HCT116 (cell line): ENCODE measurements around the gene CRTC1. TPM values are rescaled to one million over a fixed set of nuclear protein-coding genes. Genes with fewer than 3 reads are reported as not detected.

Experiments used
- ATAC-seq: fragments of 200-7000 bp; cut with Tn5 transposase; 2 replicates; pipeline ENCODE4 v1.9.1; 2020; ENCODE audit warnings: mild to moderate bottlenecking, moderate library complexity
- BruUV-seq: library from RNA; stranded (reverse); fragments of 400-500 nt; replicated peaks from 2 replicates; lab custom pipeline; 2021; lab: Mats Ljungman, UMichigan
- CTCF ChIA-PET: fragments of 300-600 bp; sonication (Branson Sonifier 250); formaldehyde crosslinking; loops from one replicate; lab custom pipeline; 2021; ENCODE audit warnings: antibody characterized with exemption; lab: Charles Lee
- POLR2A ChIA-PET: fragments of 300-600, 350-600 bp; sonication (Branson Sonifier 250); formaldehyde crosslinking; loops from one replicate; lab custom pipeline; 2021; ENCODE audit warnings: antibody characterized with exemption; lab: Charles Lee
- RAD21 ChIA-PET, 2 experiments: fragments of 300-600 bp; sonication (Branson Sonifier 250); formaldehyde crosslinking; loops; one replicate each; lab custom pipeline; 2023; ENCODE audit warnings: low total read pairs in 2 of 2; ENCODE audit not compliant: uncharacterized antibody in 2 of 2, unreplicated experiment in 2 of 2, low non-redundant PET in 1 of 2; lab: Charles Lee
- DNase-seq: peaks from one replicate; pipeline ENCODE4 v3.0.0-alpha.2; 2010; ENCODE audit warnings: low read depth, low spot score
- H2AFZ ChIP-seq: fragments of 200-600 bp; shearing (Covaris generic), sonication (generic); 2 replicates; pipeline ENCODE4 v1.6.1; 2017; ENCODE audit warnings: low read depth, mixed run types, mixed read lengths, antibody characterized with exemption, low read length; ENCODE audit not compliant: poor library complexity, severe bottlenecking
- H3K27ac ChIP-seq: 2 replicates; pipeline ENCODE4 v1.5.1; 2012; ENCODE audit warnings: low read depth, low read length
- H3K27me3 ChIP-seq: fragments of 200-600 bp; sonication (generic); 2 replicates; pipeline ENCODE4 v1.6.1; 2016; ENCODE audit warnings: mixed run types, low read length, mixed read lengths; ENCODE audit not compliant: insufficient read depth
- H3K36me3 ChIP-seq, 2 experiments: fragments of 200-500 bp in 1 of 2; fragments of 200-600 bp in 1 of 2; sonication (Bioruptor generic) in 1 of 2; sonication (generic) in 1 of 2; 2 replicates each; pipeline versions ENCODE4 v1.5.1 to v1.6.1; 2014 to 2016; ENCODE audit warnings: low read length in 2 of 2, inconsistent platforms in 1 of 2, mixed read lengths in 1 of 2, mixed run types in 1 of 2; ENCODE audit not compliant: insufficient read depth in 2 of 2, control insufficient read depth in 1 of 2
- H3K4me1 ChIP-seq, 2 experiments: fragments of 200-600 bp in 1 of 2; sonication (generic) in 1 of 2; 2 replicates each; pipeline versions ENCODE4 v1.5.1 to v1.6.1; 2012 to 2017; ENCODE audit warnings: low read length in 2 of 2, inconsistent platforms in 1 of 2, mild to moderate bottlenecking in 1 of 2, mixed read lengths in 1 of 2, mixed run types in 1 of 2, moderate library complexity in 1 of 2; ENCODE audit not compliant: insufficient read depth in 2 of 2, control insufficient read depth in 1 of 2
- H3K4me2 ChIP-seq: fragments of 200-600 bp; sonication (generic); 2 replicates; pipeline ENCODE4 v1.6.1; 2017; ENCODE audit warnings: mixed run types, low read length, mixed read lengths
- H3K4me3 ChIP-seq, 2 experiments: fragments of 200-600 bp in 1 of 2; sonication (generic) in 1 of 2; replicated peaks in 1 of 2; 2 replicates each; pipeline ENCODE4 v1.5.1; 2011 to 2016; ENCODE audit warnings: low read length in 2 of 2, control low read depth in 1 of 2, low read depth in 1 of 2, mild to moderate bottlenecking in 1 of 2, mixed read lengths in 1 of 2, mixed run types in 1 of 2
- H3K79me2 ChIP-seq: fragments of 200-600 bp; sonication (generic); 2 replicates; pipeline ENCODE4 v1.6.1; 2017; ENCODE audit warnings: mild to moderate bottlenecking, mixed run types, low read length, moderate library complexity, mixed read lengths; ENCODE audit not compliant: insufficient read depth
- H3K9ac ChIP-seq: fragments of 200-600 bp; sonication (generic); 2 replicates; pipeline ENCODE4 v1.6.1; 2016; ENCODE audit warnings: low read length, mixed read lengths
- H3K9me2 ChIP-seq: fragments of 200-600 bp; sonication (generic), shearing (Covaris generic); 2 replicates; pipeline ENCODE4 v1.6.1; 2017; ENCODE audit warnings: mixed run types, mild to moderate bottlenecking, moderate library complexity; ENCODE audit not compliant: insufficient read depth
- H3K9me3 ChIP-seq, 2 experiments: fragments of 200-500 bp in 1 of 2; fragments of 200-600 bp in 1 of 2; sonication (Bioruptor generic) in 1 of 2; sonication (generic) in 1 of 2; 2 replicates each; pipeline ENCODE4 v1.6.1; 2014 to 2017; ENCODE audit warnings: low read length in 2 of 2, mixed read lengths in 2 of 2, inconsistent platforms in 1 of 2, low read depth in 1 of 2, mild to moderate bottlenecking in 1 of 2, mixed run types in 1 of 2, moderate library complexity in 1 of 2; ENCODE audit not compliant: control insufficient read depth in 1 of 2, insufficient read depth in 1 of 2
- H4K20me1 ChIP-seq: fragments of 200-600 bp; sonication (generic), shearing (Covaris generic); 2 replicates; pipeline ENCODE4 v1.6.1; 2017; ENCODE audit warnings: mixed run types, mild to moderate bottlenecking, moderate library complexity; ENCODE audit not compliant: insufficient read depth
- CBX3 ChIP-seq: IDR thresholded peaks from 2 replicates; pipeline ENCODE4 v1.6.1; 2012; ENCODE audit warnings: low read depth
- CEBPB ChIP-seq: IDR thresholded peaks from 2 replicates; pipeline ENCODE4 v1.6.1; 2012; ENCODE audit warnings: low read depth
- EGR1 ChIP-seq: IDR thresholded peaks from 2 replicates; pipeline ENCODE4 v1.6.1; 2012; ENCODE audit warnings: low read depth
- EZH2 ChIP-seq: fragments of 200-600 bp; sonication (generic); IDR thresholded peaks from 2 replicates; pipeline ENCODE4 v1.6.1; 2017; ENCODE audit warnings: antibody characterized with exemption, mixed run types
- EZH2phosphoT487 ChIP-seq: fragments of 200-600 bp; IDR thresholded peaks from 2 replicates; pipeline ENCODE4 v1.6.1; 2018; ENCODE audit warnings: antibody characterized with exemption, borderline replicate concordance
- FOSL1 ChIP-seq: IDR thresholded peaks from 2 replicates; pipeline ENCODE4 v1.6.1; 2012; ENCODE audit warnings: low read depth
- JUND ChIP-seq: IDR thresholded peaks from 2 replicates; pipeline ENCODE4 v1.6.1; 2012
- MAX ChIP-seq: IDR thresholded peaks from 2 replicates; pipeline ENCODE4 v1.6.1; 2012
- POLR2A ChIP-seq: IDR thresholded peaks from 2 replicates; pipeline ENCODE4 v1.7.0; 2011; ENCODE audit warnings: borderline replicate concordance; ENCODE audit not compliant: insufficient read depth, insufficient read length; ENCODE audit errors: extremely low read depth
- POLR2AphosphoS5 ChIP-seq: IDR thresholded peaks from 2 replicates; pipeline ENCODE4 v1.6.1; 2011; ENCODE audit warnings: mild to moderate bottlenecking, low read depth, low read length, moderate library complexity
- RAD21 ChIP-seq: IDR thresholded peaks from 2 replicates; pipeline ENCODE4 v1.6.1; 2012; ENCODE audit warnings: low read depth, mild to moderate bottlenecking
- REST ChIP-seq: IDR thresholded peaks from 2 replicates; pipeline ENCODE4 v1.6.1; 2012; ENCODE audit warnings: low read depth
- SIN3A ChIP-seq: IDR thresholded peaks from 2 replicates; pipeline ENCODE4 v1.6.1; 2012; ENCODE audit warnings: low read depth
- SP1 ChIP-seq: IDR thresholded peaks from 2 replicates; pipeline ENCODE4 v1.6.1; 2012; ENCODE audit warnings: low read depth
- SRF ChIP-seq: IDR thresholded peaks from 2 replicates; pipeline ENCODE4 v1.6.1; 2012; ENCODE audit warnings: low read depth
- TCF7L2 ChIP-seq: IDR thresholded peaks from 2 replicates; pipeline ENCODE4 v1.7.0; 2011; ENCODE audit warnings: borderline replicate concordance, inconsistent platforms; ENCODE audit not compliant: insufficient read depth, insufficient read length; ENCODE audit errors: extremely low read depth
- YY1 ChIP-seq: IDR thresholded peaks from 2 replicates; pipeline ENCODE4 v1.6.1; 2011; ENCODE audit warnings: low read length, low read depth, moderate library complexity, mild to moderate bottlenecking; ENCODE audit not compliant: insufficient replicate concordance; ENCODE audit errors: extremely low read depth
- intact Hi-C: fragments of 100-400 bp; cut with micrococcal nuclease; formaldehyde crosslinking; loops from 2 replicates; pipeline ENCODE4 v1.10.0; 2022
- total RNA-seq: library from RNA; stranded (reverse); gene quantifications from one replicate; pipeline ENCODE4 v1.2.1, GENCODE V29; 2021; ENCODE audit not compliant: unreplicated experiment
- TF ChIP-seq, protein P1 (sequence below), 3 experiments: fragments of 200-600 bp in 1 of 3; sonication (generic) in 1 of 3; IDR thresholded peaks in 2 of 3; conservative IDR thresholded peaks in 1 of 3; 2 replicates each; pipeline ENCODE4 v1.5.1; 2012 to 2017; ENCODE audit warnings: low read depth in 2 of 3, low read length in 2 of 3, antibody characterized with exemption in 1 of 3, borderline replicate concordance in 1 of 3, control low read depth in 1 of 3, mild to moderate bottlenecking in 1 of 3, mixed read lengths in 1 of 3, mixed run types in 1 of 3, moderate library complexity in 1 of 3; ENCODE audit not compliant: insufficient read depth in 1 of 3
- TF ChIP-seq, protein P2 (sequence below): IDR thresholded peaks from 2 replicates; pipeline ENCODE4 v1.6.1; 2011; ENCODE audit warnings: mild to moderate bottlenecking, low read length, moderate library complexity; ENCODE audit not compliant: insufficient replicate concordance; ENCODE audit errors: extremely low read depth
- TF ChIP-seq, protein P3 (sequence below): IDR thresholded peaks from 2 replicates; pipeline ENCODE4 v1.6.1; 2012

CRTC1 gene
- total RNA-seq, 1 experiment from 2014 or later: 14.9 TPM

DNA sequence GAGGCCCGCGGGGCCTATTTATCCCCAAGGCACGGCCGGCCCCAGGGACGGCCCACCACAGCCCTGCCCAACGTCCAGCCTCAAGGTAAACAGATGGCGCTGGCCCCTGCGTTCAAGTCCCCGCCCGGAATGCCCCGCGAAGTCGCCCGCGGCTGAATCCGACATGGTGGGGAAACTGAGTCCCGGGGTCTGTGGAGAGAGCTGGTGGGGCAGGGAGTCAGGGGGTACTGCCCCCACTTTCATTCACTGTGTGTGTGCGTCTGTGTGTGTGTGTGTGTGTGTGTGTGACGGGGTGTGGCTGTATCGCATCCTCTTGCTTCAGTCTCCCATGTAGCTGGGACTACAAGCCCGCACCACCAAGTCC, 107.8 kb downstream of the CRTC1 start:
- RAD21 ChIA-PET: no interaction called here
- no peak for DNase-seq
- no peaks in the 10 kb centered on the region for H3K79me2 ChIP-seq
- no peaks in the 10 kb centered on the region for H3K9me3 ChIP-seq
- H4K20me1 ChIP-seq: no peaks in the 10 kb centered on the region
- no peak overlapping the region for H3K4me2 ChIP-seq
- no peak overlapping the region for H3K9ac ChIP-seq
- ATAC-seq: no peak
- H2AFZ ChIP-seq: no peak overlapping the region
- intact Hi-C loops: no loop called here
- H3K27ac ChIP-seq: no peak overlapping the region
- POLR2A ChIA-PET: no interaction called here
- no peaks in the 10 kb centered on the region for H3K9me2 ChIP-seq
- no peak overlapping the region for H3K4me3 ChIP-seq
- no TSS peak for BruUV-seq
- TF ChIP-seq RAD21 (no peak), POLR2A (no peak), SP1 (no peak), TCF7L2 (no peak), CEBPB (no peak), MAX (no peak), EZH2phosphoT487 (no peak), REST (no peak), JUND (no peak), POLR2AphosphoS5 (no peak), EGR1 (no peak), YY1 (no peak), SRF (no peak), SIN3A (no peak), CBX3 (no peak), EZH2 (no peak), FOSL1 (no peak)
- TF ChIP-seq, protein P1, sequence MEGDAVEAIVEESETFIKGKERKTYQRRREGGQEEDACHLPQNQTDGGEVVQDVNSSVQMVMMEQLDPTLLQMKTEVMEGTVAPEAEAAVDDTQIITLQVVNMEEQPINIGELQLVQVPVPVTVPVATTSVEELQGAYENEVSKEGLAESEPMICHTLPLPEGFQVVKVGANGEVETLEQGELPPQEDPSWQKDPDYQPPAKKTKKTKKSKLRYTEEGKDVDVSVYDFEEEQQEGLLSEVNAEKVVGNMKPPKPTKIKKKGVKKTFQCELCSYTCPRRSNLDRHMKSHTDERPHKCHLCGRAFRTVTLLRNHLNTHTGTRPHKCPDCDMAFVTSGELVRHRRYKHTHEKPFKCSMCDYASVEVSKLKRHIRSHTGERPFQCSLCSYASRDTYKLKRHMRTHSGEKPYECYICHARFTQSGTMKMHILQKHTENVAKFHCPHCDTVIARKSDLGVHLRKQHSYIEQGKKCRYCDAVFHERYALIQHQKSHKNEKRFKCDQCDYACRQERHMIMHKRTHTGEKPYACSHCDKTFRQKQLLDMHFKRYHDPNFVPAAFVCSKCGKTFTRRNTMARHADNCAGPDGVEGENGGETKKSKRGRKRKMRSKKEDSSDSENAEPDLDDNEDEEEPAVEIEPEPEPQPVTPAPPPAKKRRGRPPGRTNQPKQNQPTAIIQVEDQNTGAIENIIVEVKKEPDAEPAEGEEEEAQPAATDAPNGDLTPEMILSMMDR (IDR thresholded peaks at IDR 0.05 in 2 of 3, conservative IDR thresholded peaks at IDR 0.05 in 1 of 3; ENCODE audit: borderline replicate concordance in 1 of 3, insufficient read depth in 1 of 3, low read depth in 2 of 3, low read length in 2 of 3): no peak
- TF ChIP-seq, protein P2, sequence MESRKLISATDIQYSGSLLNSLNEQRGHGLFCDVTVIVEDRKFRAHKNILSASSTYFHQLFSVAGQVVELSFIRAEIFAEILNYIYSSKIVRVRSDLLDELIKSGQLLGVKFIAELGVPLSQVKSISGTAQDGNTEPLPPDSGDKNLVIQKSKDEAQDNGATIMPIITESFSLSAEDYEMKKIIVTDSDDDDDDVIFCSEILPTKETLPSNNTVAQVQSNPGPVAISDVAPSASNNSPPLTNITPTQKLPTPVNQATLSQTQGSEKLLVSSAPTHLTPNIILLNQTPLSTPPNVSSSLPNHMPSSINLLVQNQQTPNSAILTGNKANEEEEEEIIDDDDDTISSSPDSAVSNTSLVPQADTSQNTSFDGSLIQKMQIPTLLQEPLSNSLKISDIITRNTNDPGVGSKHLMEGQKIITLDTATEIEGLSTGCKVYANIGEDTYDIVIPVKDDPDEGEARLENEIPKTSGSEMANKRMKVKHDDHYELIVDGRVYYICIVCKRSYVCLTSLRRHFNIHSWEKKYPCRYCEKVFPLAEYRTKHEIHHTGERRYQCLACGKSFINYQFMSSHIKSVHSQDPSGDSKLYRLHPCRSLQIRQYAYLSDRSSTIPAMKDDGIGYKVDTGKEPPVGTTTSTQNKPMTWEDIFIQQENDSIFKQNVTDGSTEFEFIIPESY: no peak
- TF ChIP-seq, protein P3, sequence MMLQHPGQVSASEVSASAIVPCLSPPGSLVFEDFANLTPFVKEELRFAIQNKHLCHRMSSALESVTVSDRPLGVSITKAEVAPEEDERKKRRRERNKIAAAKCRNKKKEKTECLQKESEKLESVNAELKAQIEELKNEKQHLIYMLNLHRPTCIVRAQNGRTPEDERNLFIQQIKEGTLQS: no peak
- H3K27me3 ChIP-seq: no peaks in the 10 kb centered on the region
- H3K36me3 ChIP-seq: no peaks in the 10 kb centered on the region
- CTCF ChIA-PET: no interaction called here
- H3K4me1 ChIP-seq: peaks cover 5 to 10% of the 10 kb centered on the region in 2 experiments; a peak in 1 of 4 replicates
